Measurements from ENCODE around the gene ACTN3.
"Not testable (repeated sequence)": the region's sequence is repeated elsewhere in the genome, so short reads cannot be mapped to it uniquely, and the experiment has no call there.

Gene ACTN3

DNA sequence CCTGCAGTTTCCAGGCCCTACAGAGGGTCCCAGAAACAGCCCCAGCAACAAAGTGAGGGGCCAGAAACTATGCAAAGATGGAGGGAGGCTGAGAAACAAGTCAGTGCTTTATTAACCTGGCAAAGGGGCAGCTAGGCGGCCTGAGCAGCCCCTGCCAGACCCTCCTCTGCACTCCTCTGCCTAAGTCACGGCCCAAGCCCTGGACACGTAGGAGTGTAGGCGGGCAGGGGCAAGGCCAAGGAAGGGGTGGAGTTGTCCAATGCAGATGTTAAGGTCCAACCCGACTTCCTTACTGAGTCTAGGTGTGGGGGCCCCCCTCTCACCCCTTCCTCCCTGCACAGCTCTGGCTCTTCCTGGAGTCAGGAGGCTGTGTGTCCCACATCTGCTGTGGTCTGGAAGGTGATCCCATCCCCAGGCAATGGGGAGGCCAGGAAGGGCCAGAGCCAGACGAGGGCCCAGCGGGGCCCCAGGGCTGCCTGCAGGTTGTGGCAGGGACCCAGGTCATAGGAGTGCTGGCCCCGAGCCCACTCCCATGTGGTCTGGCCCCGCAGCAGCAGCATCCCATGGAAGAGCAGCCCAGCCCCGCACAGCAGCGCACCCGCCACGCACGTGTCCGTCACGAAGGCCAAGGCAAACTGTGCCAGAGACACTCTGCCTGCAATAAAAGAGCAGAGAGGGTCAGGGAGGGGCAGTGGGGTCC, 7.4 kb upstream of the ACTN3 start:
- Mint-ChIP-seq H3K27me3 (ENCODE audit: low read depth) (no peaks in the 10 kb centered on the region), H3K4me3 (no peak overlapping the region), H3K27ac (no peak overlapping the region), H3K36me3 (ENCODE audit: low read depth) (peaks cover 21% of the 10 kb centered on the region), H3K4me1 (ENCODE audit: low read depth) (peaks cover 17% of the 10 kb centered on the region), H3K9me3 (no peaks in the 10 kb centered on the region)

DNA sequence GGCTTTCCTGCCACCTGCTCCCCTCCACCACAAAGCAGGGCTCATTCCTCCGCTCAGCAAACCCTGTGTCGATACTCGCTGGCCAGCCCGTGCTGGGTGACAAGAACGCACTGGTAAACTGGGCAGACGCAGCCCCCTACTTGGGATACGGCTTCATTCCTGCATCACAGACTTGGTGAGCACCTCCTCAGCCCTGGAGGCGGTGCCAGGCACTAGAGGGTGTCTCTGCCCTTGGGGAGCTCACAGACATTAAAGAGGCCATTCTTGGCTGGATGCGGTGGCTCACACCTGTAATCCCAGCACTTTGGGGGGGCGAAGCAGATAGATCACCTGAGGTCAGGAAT, 6.9 kb upstream of the ACTN3 start:
- Mint-ChIP-seq H3K27ac (no peak overlapping the region), H3K9me3 (no peaks in the 10 kb centered on the region), H3K27me3 (ENCODE audit: low read depth) (no peaks in the 10 kb centered on the region), H3K4me3 (no peak overlapping the region), H3K4me1 (ENCODE audit: low read depth) (peaks cover 19% of the 10 kb centered on the region), H3K36me3 (ENCODE audit: low read depth) (peaks cover 22% of the 10 kb centered on the region)

DNA sequence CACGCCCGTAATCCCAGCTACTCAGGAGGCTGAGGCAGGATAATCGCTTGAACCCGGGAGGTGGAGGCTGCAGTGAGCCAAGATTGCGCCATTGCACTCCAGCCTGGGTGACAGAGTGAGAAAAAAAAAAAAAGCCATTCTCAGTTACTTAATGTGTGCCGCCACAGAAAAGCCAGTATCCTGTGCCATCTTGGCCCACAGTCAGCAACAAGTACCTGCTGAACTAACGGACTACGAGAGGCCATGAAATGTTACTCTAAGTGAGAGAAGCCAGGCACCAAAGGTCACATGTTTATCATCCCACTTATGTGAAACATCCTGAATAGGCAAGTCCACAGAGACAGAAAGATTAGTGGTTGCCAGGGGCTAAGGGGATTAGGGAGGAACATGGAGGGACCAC, 6.1 kb upstream of the ACTN3 start:
- peaks cover 22% of the 10 kb centered on the region for H3K4me1 Mint-ChIP-seq (ENCODE audit: low read depth)
- not testable (repeated sequence) for H3K9me3 Mint-ChIP-seq; H3K27me3 Mint-ChIP-seq (ENCODE audit: low read depth); H3K27ac Mint-ChIP-seq; H3K4me3 Mint-ChIP-seq
- H3K36me3 Mint-ChIP-seq (ENCODE audit: low read depth): peaks cover 20% of the 10 kb centered on the region

DNA sequence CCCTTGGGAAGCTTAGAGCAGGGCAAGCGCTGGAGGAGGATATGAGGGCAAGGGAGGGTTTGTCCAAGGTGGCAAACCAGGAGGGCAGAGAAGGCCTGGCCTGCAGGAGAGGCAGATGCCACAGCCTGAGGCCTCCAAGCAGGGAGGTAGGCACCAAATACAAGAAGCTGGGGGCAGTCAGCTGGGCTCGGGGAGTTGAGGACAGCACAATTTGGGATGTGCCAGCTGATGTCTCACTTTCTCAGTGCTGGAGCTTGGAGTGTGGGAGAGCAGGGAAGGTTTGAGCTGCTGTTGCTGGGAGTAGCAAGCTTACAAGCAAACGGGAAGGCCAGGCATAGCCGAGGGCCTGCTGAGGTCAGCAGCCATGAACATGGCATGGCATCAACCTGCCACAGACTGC, 4.8 kb upstream of the ACTN3 start:
- no peak overlapping the region for H3K27ac Mint-ChIP-seq
- H3K9me3 Mint-ChIP-seq: no peaks in the 10 kb centered on the region
- no peaks in the 10 kb centered on the region for H3K27me3 Mint-ChIP-seq (ENCODE audit: low read depth)
- peaks cover 16% of the 10 kb centered on the region for H3K36me3 Mint-ChIP-seq (ENCODE audit: low read depth)
- H3K4me1 Mint-ChIP-seq (ENCODE audit: low read depth): peaks cover 22% of the 10 kb centered on the region
- no peak overlapping the region for H3K4me3 Mint-ChIP-seq

DNA sequence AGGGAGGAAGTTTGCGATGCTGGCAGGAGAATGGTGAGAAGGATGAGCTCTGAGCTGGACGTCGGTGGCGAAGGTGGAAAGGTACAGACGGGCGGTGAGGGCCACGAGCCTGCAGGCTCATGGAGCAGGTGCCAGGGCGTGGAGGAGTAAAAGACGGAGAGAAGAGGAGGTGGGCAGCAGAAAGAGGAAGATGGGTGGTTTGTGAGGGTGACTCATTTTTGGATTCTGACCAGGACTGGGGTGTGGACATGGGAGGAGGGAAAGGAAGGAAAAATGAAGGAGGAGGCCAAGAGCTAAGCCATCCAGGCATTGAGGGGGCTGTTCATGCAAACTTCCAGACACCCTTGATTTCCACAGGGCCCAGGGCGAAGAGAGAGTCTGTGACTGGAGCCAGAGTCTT, 4.3 kb upstream of the ACTN3 start:
- Mint-ChIP-seq H3K4me3 (no peak overlapping the region), H3K4me1 (ENCODE audit: low read depth) (peaks cover 22% of the 10 kb centered on the region), H3K36me3 (ENCODE audit: low read depth) (peaks cover 16% of the 10 kb centered on the region), H3K27ac (peak overlapping the region; percentile 29), H3K27me3 (ENCODE audit: low read depth) (no peaks in the 10 kb centered on the region), H3K9me3 (no peaks in the 10 kb centered on the region)

DNA sequence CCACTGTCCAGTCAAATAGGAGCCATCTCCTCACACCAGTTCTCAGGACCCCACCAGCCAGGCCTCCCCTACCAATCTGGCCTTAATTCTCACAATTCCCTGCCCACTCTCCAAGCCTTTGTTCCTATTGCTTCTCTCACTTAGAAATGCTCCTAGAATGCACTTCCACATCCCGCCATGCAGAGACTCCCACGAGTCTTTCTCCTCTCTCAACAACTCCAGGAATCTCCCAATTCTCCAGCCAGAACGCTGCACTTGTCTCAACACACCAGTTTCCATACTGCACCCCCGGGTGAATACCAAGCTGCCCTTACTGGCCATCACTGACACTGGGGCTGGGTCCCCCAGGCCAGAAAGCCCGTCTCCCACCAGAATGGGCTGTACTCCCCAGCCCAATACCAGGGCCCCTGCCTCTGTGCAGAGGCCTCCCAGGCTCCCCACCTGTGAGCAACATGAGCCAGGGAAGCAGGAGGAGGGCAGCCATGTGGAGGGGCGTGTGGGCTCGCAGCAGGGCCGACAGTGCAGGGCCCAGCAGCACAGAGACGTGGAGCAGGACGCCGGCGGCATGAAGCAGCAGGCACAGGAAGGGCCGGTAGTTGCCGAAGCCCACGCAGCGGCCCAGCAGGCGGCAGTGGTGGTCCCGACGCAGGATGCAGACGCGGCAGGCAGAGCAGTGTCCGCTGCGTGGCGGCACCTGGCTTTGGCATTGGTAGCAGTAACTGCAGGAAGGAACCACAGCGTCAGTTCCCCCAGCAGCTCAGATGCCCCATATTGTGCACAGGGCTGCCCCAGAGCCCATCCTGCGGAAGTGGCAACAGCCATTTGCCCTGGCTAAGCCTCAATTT, 3.2 kb upstream of the ACTN3 start:
- H3K27me3 Mint-ChIP-seq (ENCODE audit: low read depth): peaks cover 2% of the 10 kb centered on the region
- H3K4me1 Mint-ChIP-seq (ENCODE audit: low read depth): peaks cover 22% of the 10 kb centered on the region
- H3K36me3 Mint-ChIP-seq (ENCODE audit: low read depth): peaks cover 15% of the 10 kb centered on the region
- H3K9me3 Mint-ChIP-seq: no peaks in the 10 kb centered on the region
- peak overlapping the region; percentile 73 for H3K27ac Mint-ChIP-seq
- peak overlapping the region; percentile 73 for H3K4me3 Mint-ChIP-seq

DNA sequence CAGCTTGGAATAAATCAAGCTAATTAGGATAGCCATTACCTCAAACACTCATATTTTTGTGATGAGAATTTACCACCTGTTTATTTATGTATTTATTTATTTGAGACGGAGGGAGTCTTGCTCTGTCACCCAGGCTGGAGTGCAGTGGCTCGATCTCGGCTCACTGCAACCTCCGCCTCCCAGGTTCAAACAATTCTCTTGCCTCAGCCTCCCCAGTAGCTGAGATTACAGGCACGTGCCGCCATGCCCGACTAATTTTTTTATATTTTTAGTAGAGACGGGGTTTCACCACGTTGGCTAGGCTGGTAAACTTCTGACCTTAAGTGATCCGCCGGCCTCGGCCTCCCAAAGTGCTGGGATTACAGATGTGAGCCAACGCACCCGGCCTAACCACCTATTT, 1.8 kb upstream of the ACTN3 start:
- H3K4me3 Mint-ChIP-seq: peak overlapping the region; percentile 90
- peaks cover 10% of the 10 kb centered on the region for H3K27me3 Mint-ChIP-seq (ENCODE audit: low read depth)
- peaks cover 22% of the 10 kb centered on the region for H3K4me1 Mint-ChIP-seq (ENCODE audit: low read depth)
- peak overlapping the region; percentile 67 for H3K27ac Mint-ChIP-seq
- not testable (repeated sequence) for H3K36me3 Mint-ChIP-seq (ENCODE audit: low read depth); H3K9me3 Mint-ChIP-seq

DNA sequence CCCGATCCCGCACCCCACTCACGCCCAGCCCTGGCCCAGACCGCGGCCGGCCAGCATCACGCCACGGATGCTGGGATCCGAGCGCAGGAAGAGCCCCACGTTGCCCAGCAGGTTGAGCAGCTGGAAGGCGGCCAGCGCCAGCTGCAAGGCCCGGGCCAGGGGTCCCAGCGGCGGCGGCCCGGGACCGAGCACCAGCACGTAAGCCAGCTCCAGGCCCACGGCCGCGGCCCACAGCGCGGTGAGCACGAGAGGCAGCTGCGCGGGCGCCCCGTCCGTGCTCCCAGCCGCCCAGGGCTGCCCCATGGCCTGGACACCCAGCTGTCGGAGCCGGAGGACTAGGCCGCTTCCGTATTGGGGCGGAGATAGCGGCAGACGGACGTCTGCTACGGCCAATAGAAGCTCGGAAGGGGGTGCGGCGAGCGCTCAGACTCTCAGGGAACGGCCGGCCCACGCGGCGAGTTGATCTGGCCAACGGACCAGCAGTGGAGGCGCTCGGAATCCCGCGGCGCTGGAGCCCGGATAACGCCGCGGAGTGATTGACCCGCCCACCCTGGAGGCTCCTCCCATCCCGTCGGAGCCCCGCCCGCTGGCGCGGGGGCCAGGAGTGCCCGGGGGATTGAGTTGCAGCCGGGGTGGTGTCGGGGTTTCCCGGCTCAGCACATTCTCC, 869 bp upstream of the ACTN3 start, which contains the start of gene ZDHHC24:
ZDHHC24 (minus strand) TSS at position 348 of the 667 bp plus-strand sequence; CDS start at position 303, 45 bp downstream.
- H3K27ac Mint-ChIP-seq: peak within 1 kb of the TSS; percentile 67
- H3K9me3 Mint-ChIP-seq: no peaks in the 10 kb centered on the region
- H3K4me1 Mint-ChIP-seq (ENCODE audit: low read depth): peaks cover 22% of the 10 kb centered on the region
- peak within 1 kb of the TSS; percentile 90 for H3K4me3 Mint-ChIP-seq
- H3K27me3 Mint-ChIP-seq (ENCODE audit: low read depth): peaks cover 10% of the 10 kb centered on the region
- peaks cover 10% of the 10 kb centered on the region for H3K36me3 Mint-ChIP-seq (ENCODE audit: low read depth)

DNA sequence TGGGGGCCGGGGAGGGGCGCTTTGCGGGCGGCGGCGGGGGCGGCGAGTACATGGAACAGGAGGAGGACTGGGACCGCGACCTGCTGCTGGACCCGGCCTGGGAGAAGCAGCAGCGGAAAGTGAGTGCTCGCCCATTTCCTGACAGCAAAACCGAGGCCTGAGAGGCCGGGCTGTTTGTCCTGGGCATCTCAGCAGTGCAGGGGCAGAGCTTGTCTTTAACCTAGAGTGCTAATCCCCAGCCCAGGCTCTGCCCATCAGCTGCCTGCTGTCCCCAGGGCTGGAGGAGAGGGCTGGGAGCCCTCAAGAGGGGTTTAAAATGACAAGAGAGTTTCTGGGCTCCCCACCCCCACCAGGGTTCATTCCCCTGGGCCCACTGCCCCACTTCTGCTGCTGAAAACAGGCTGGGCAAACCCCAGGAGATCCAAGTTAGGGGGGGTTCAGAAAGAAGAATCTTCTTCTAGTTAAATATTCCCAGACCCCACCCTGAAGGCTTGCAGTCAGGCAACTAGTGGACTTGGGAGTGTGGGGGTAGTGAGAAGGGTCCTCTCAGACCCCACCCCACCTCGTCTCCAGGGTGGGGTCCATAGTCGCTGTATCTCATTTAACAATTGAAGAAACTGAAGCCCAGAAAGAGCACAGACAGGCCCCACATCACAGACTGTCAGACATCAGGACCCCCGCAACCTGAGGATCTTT, 411 bp downstream of the ACTN3 start:
- Mint-ChIP-seq H3K4me3 (peak overlapping the region; percentile 83), H3K9me3 (no peaks in the 10 kb centered on the region), H3K4me1 (ENCODE audit: low read depth) (peaks cover 21% of the 10 kb centered on the region), H3K27ac (no peak overlapping the region), H3K36me3 (ENCODE audit: low read depth) (peaks cover 9% of the 10 kb centered on the region), H3K27me3 (ENCODE audit: low read depth) (peaks cover 10% of the 10 kb centered on the region)

DNA sequence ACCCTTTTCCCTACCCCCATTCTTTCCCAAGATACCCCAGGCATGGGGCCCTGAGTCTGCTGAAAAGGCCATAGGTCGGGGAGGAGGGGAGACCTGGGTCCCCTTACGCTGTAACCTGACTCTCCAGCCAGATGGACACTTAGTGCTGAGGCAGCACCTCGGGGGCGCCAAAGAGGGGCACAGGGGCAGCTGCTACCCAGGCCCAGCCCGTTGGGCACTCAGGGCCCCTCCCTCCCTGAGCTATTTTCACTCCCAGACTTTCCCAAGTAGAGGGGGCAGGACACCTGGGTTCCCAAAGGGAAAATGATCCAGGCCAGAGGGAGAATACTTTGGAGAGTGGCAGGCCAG, 933 bp downstream of the ACTN3 start:
- Mint-ChIP-seq H3K4me1 (ENCODE audit: low read depth) (peaks cover 16% of the 10 kb centered on the region), H3K27me3 (ENCODE audit: low read depth) (peaks cover 10% of the 10 kb centered on the region), H3K36me3 (ENCODE audit: low read depth) (peaks cover 4% of the 10 kb centered on the region), H3K9me3 (no peaks in the 10 kb centered on the region), H3K4me3 (no peak overlapping the region), H3K27ac (no peak overlapping the region)

DNA sequence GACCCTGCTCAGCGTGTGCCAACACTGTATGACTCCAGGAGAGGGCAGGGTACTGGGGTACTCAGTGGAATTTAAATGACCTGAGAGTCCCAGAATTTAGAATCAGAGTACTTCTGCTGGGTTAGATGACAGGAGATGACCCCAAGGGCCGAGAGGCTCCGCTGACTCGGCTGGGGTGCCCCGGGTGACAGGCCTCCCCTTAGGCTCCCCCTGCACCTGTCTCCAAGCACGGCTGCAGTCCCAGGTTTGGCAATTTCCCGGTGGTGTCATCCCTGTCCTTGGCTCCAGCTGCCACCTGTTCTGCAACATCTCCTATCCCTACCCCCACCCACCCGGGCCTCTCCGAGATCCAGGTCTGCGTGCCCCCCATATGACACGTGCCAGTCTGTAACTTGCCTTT, 1.3 kb downstream of the ACTN3 start:
- H3K4me3 Mint-ChIP-seq: no peak overlapping the region
- H3K4me1 Mint-ChIP-seq (ENCODE audit: low read depth): peaks cover 16% of the 10 kb centered on the region
- H3K36me3 Mint-ChIP-seq (ENCODE audit: low read depth): peaks cover 4% of the 10 kb centered on the region
- no peaks in the 10 kb centered on the region for H3K9me3 Mint-ChIP-seq
- H3K27ac Mint-ChIP-seq: no peak overlapping the region
- peaks cover 10% of the 10 kb centered on the region for H3K27me3 Mint-ChIP-seq (ENCODE audit: low read depth)

DNA sequence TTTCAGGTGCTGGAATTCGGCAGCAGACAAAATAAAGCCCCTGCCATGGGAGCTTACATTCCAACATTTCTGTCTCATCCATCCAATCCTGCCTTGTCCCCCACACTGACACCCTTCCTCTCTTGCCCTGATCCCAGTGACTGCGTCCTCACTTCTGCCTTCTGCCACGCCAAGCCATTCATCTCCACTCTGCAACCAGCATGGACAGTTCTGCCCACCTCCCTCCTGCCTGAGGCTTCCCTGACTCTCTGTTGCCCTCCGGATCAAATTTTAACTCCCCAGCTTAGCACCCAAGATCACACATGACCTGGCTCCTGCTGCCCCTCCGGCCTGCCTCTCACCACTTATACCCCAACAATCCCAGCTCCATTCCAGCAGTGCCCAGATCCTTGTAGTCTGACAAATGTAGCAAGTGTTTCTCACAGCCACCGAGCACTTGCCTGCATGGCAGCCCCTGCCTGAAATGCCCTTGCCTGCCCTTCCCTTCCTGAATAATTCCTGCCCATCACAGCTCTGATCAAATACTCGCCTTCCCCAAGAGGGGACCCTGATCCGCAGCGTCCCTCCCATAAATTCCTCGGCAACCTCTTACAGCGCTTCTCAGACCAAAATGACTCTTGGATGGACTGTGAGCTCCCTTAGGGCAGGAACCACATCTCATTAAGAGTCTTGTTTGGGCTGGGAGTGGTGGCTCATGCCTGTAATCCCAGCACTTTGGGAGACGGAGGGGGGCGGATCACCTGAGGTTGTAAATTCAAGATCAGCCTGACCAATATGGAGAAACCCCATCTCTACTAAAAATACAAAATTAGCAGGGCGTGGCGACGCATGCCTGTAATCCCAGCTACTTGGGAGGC, 2.3 kb downstream of the ACTN3 start:
- no peaks in the 10 kb centered on the region for H3K9me3 Mint-ChIP-seq
- no peak overlapping the region for H3K27ac Mint-ChIP-seq
- H3K36me3 Mint-ChIP-seq (ENCODE audit: low read depth): peaks cover 4% of the 10 kb centered on the region
- peaks cover 10% of the 10 kb centered on the region for H3K27me3 Mint-ChIP-seq (ENCODE audit: low read depth)
- H3K4me1 Mint-ChIP-seq (ENCODE audit: low read depth): peaks cover 8% of the 10 kb centered on the region
- peak overlapping the region; percentile 3 for H3K4me3 Mint-ChIP-seq

DNA sequence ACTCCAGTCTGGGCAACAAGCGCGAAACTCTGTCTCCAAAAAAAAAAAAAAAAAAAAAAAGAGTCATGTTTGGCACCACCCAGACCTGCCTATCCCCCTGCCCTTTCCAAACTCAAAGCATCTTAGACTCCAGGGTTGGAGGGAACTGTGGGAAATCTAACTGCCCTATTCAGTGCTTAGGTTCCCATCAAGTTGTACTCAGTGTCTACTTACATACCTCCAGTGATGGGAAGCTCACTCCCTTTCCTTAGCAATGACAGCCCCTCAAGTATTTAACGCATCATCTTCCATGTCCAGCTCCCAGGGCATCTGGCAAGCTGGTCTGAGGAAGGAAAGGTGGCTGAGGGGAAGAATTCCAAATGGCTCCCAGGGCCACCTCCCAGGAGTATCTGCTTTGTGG, 3.0 kb downstream of the ACTN3 start:
- Mint-ChIP-seq H3K9me3 (no peaks in the 10 kb centered on the region), H3K4me3 (no peak overlapping the region), H3K36me3 (ENCODE audit: low read depth) (no peaks in the 10 kb centered on the region), H3K4me1 (ENCODE audit: low read depth) (peaks cover 3% of the 10 kb centered on the region), H3K27ac (no peak overlapping the region), H3K27me3 (ENCODE audit: low read depth) (peaks cover 10% of the 10 kb centered on the region)

DNA sequence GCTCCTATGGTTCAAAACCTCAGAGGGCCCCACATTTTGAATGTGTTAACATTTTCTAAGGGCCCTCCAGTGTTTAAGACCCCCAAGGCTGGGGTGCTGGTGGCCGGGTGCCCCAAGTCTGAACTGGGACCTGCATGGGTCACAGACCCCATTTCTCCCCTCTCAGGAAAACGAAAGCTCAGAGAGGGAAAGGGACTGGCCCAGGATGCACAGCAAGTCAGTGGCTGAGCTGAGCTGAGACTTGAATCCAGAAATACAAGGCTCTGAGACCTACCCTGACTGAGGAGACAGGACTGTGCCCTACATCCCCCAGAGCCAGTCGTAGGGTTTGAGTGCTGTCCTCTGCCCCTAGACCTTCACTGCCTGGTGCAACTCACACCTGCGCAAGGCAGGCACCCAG, 4.2 kb downstream of the ACTN3 start:
- no peaks in the 10 kb centered on the region for H3K9me3 Mint-ChIP-seq
- H3K4me1 Mint-ChIP-seq (ENCODE audit: low read depth): no peaks in the 10 kb centered on the region
- no peak overlapping the region for H3K4me3 Mint-ChIP-seq
- H3K27ac Mint-ChIP-seq: no peak overlapping the region
- no peaks in the 10 kb centered on the region for H3K36me3 Mint-ChIP-seq (ENCODE audit: low read depth)
- H3K27me3 Mint-ChIP-seq (ENCODE audit: low read depth): peaks cover 10% of the 10 kb centered on the region

Data from T-helper 1 cell treated with Interleukin-12 subunit alpha and Interleukin-12 subunit beta and Interleukin-4 antibody, amounts not matched to agents 30 μg/mL and 1 μg/mL, for 36 hours (primary cell).